Tibial nerve (tissue), 4 donors: Measurements from ENCODE around the gene UQCC3. TPM values are rescaled to one million over a fixed set of nuclear protein-coding genes. Genes with fewer than 3 reads are reported as not detected.

Experiments used
- DNase-seq, 2 donors: peaks; one replicate each; pipeline ENCODE4 v3.0.0-alpha.2; 2019; ENCODE audit warnings: low spot score in 2 of 2
- H3K27ac ChIP-seq, 4 donors: fragments of 200-600 bp; sonication (generic) in 3 of 4; one replicate each; pipeline ENCODE4 v1.5.1; 2017 to 2019; ENCODE audit warnings: mild to moderate bottlenecking in 1 of 4
- H3K27me3 ChIP-seq, 2 donors: fragments of 200-600 bp; sonication (generic) in 1 of 2; one replicate each; pipeline versions ENCODE4 v1.5.1 to v1.6.0; 2017 to 2019
- H3K36me3 ChIP-seq, 3 donors: fragments of 200-600 bp; sonication (generic); one replicate each; pipeline ENCODE4 v1.5.1; 2018 to 2019
- H3K4me1 ChIP-seq, 4 donors: fragments of 200-600 bp; sonication (generic) in 3 of 4; one replicate each; pipeline ENCODE4 v1.5.1; 2017 to 2019
- H3K4me3 ChIP-seq, 4 donors: fragments of 200-600 bp; sonication (generic) in 3 of 4; one replicate each; pipeline ENCODE4 v1.5.1; 2017 to 2019; ENCODE audit warnings: mild to moderate bottlenecking in 1 of 4, moderate library complexity in 1 of 4
- H3K9me3 ChIP-seq, 4 donors: fragments of 200-600 bp; sonication (generic) in 3 of 4; one replicate each; pipeline ENCODE4 v1.5.1; 2017 to 2019
- EP300 ChIP-seq, 2 donors: sonication (generic); formaldehyde crosslinking; IDR thresholded peaks; one replicate each; pipeline ENCODE4 v1.6.1; 2017; ENCODE audit warnings: antibody characterized with exemption in 2 of 2, mild to moderate bottlenecking in 1 of 2
- POLR2A ChIP-seq, 2 donors: fragments of 450-650 bp; IDR thresholded peaks; one replicate each; pipeline ENCODE4 v1.6.1; 2017; ENCODE audit warnings: antibody characterized with exemption in 2 of 2, mild to moderate bottlenecking in 2 of 2, moderate library complexity in 2 of 2
- WGBS, 2 donors: methylation state at CpG; one replicate each; pipeline ENCODE4 v1.1.5; 2018; 5-methylcytosine and 5-hydroxymethylcytosine counted together
- total RNA-seq, 4 donors: library from RNA; depleted of rRNA; stranded (reverse); fragments of >200 nt; gene quantifications; one replicate each; pipeline ENCODE4 v1.1.0, GENCODE V29; 2016
- TF ChIP-seq, protein P1 (sequence below), 5 experiments: fragments of 200-600 bp in 3 of 5; fragments of 450-650 bp in 2 of 5; sonication (generic) in 3 of 5; IDR thresholded peaks; one replicate each; pipeline ENCODE4 v1.5.1; 2016 to 2019; ENCODE audit warnings: antibody characterized with exemption in 5 of 5, mild to moderate bottlenecking in 3 of 5, moderate library complexity in 2 of 5

UQCC3 gene
- total RNA-seq, 4 donors from 2014 or later = 7.6 to 22.2 (median 14.6) TPM

- peaks cover 14 to 71% (median 31%) of the 10 kb centered on the region in 3 donors for H3K36me3 ChIP-seq
- H3K4me3 ChIP-seq = no peak overlapping the region
- TF ChIP-seq EP300 (IDR thresholded peaks at IDR 0.05) (no peak), POLR2A (IDR thresholded peaks at IDR 0.05) (no peak)
- TF ChIP-seq, protein P1, sequence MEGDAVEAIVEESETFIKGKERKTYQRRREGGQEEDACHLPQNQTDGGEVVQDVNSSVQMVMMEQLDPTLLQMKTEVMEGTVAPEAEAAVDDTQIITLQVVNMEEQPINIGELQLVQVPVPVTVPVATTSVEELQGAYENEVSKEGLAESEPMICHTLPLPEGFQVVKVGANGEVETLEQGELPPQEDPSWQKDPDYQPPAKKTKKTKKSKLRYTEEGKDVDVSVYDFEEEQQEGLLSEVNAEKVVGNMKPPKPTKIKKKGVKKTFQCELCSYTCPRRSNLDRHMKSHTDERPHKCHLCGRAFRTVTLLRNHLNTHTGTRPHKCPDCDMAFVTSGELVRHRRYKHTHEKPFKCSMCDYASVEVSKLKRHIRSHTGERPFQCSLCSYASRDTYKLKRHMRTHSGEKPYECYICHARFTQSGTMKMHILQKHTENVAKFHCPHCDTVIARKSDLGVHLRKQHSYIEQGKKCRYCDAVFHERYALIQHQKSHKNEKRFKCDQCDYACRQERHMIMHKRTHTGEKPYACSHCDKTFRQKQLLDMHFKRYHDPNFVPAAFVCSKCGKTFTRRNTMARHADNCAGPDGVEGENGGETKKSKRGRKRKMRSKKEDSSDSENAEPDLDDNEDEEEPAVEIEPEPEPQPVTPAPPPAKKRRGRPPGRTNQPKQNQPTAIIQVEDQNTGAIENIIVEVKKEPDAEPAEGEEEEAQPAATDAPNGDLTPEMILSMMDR (IDR thresholded peaks at IDR 0.05) = no peak
- H3K27ac ChIP-seq = no peak overlapping the region
- WGBS, 2 donors = 70 to 74% methylated on average over 6 of the region's 6 CpGs
- H3K4me1 ChIP-seq = peaks cover 0 to 38% (median 16%) of the 10 kb centered on the region in 4 donors
- no peak for DNase-seq
- H3K27me3 ChIP-seq = no peaks in the 10 kb centered on the region
- H3K9me3 ChIP-seq = no peaks in the 10 kb centered on the region
Observed at GRCh38 chr11:62712276-62712812, 40.9 kb downstream of the UQCC3 start.

DNA sequence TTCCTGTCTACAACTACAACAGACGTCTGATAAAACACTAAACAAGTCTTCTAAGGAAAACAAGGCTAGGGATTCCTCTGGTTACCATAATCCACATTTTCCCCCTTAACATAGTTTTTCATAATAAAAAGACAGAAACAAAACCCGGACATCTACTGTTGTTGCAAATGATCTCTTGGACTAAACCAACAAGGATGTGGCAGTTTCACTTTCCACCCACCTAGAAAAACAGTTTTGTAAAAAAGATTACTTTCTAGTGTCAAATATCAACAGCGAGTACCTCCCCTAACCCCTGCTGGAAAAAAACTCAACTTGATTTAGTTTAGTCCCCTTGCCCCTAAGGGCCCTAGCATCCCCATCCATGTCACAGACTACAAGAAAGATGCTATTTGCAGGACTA is 41.4 kb downstream of the UQCC3 start:
- H3K36me3 ChIP-seq = peaks cover 17 to 76% (median 36%) of the 10 kb centered on the region in 3 donors
- peaks cover 0 to 35% (median 15%) of the 10 kb centered on the region in 4 donors for H3K4me1 ChIP-seq
- H3K9me3 ChIP-seq = no peaks in the 10 kb centered on the region
- DNase-seq = no peak
- no peak overlapping the region for H3K4me3 ChIP-seq
- no peak overlapping the region for H3K27ac ChIP-seq
- TF ChIP-seq EP300 (IDR thresholded peaks at IDR 0.05) (no peak), POLR2A (IDR thresholded peaks at IDR 0.05) (no peak)
- TF ChIP-seq, protein P1 (IDR thresholded peaks at IDR 0.05) = no peak
- no peaks in the 10 kb centered on the region for H3K27me3 ChIP-seq
- 63 to 66% methylated on average over 3 of the region's 3 CpGs for WGBS, 2 donors

GRCh38 chr11:62713343-62713742 is 41.9 kb downstream of the UQCC3 start:
- Histone ChIP-seq H3K27ac (no peak overlapping the region), H3K4me1 (peaks cover 0 to 30% (median 14%) of the 10 kb centered on the region in 4 donors), H3K4me3 (no peak overlapping the region), H3K27me3 (no peaks in the 10 kb centered on the region), H3K36me3 (peaks cover 17 to 81% (median 37%) of the 10 kb centered on the region in 3 donors), H3K9me3 (no peaks in the 10 kb centered on the region)
- 89 to 96% methylated on average over 2 of the region's 2 CpGs for WGBS, 2 donors
- no peak for DNase-seq
- no peak for TF ChIP-seq EP300 (IDR thresholded peaks at IDR 0.05)

- Histone ChIP-seq H3K36me3 (peaks cover 23 to 100% (median 55%) of the 10 kb centered on the region in 3 donors), H3K27ac (no peak overlapping the region), H3K4me1 (peaks cover 0 to 31% (median 2%) of the 10 kb centered on the region in 4 donors), H3K9me3 (no peaks in the 10 kb centered on the region), H3K4me3 (no peak overlapping the region), H3K27me3 (no peaks in the 10 kb centered on the region)
- TF ChIP-seq, protein P1 (IDR thresholded peaks at IDR 0.05) = no peak
- no peak for TF ChIP-seq POLR2A (IDR thresholded peaks at IDR 0.05)
- TF ChIP-seq EP300 (IDR thresholded peaks at IDR 0.05) = no peak
- WGBS, 2 donors = 90 to 91% methylated on average over 24 of the region's 24 CpGs
- no peak for DNase-seq
Observed at GRCh38 chr11:62715150-62716130, 44.0 kb downstream of the UQCC3 start.

GRCh38 chr11:62716206-62716605 is 44.7 kb downstream of the UQCC3 start:
- H3K27ac ChIP-seq = no peak overlapping the region

More at GRCh38 chr11:62716206-62716605, 44.7 kb downstream of the UQCC3 start:
- H3K4me3 ChIP-seq = no peak overlapping the region
- TF ChIP-seq EP300 (IDR thresholded peaks at IDR 0.05) = no peak
- TF ChIP-seq, protein P1 (IDR thresholded peaks at IDR 0.05) = no peak
- no peak for TF ChIP-seq POLR2A (IDR thresholded peaks at IDR 0.05)
- H3K36me3 ChIP-seq = peaks cover 23 to 100% (median 63%) of the 10 kb centered on the region in 3 donors
- no peaks in the 10 kb centered on the region for H3K9me3 ChIP-seq
- DNase-seq = no peak
- WGBS, 2 donors = 85 to 92% methylated on average over 5 of the region's 5 CpGs
- H3K27me3 ChIP-seq = no peaks in the 10 kb centered on the region
- peaks cover 0 to 28% (median 0%) of the 10 kb centered on the region in 4 donors for H3K4me1 ChIP-seq
